ENCODE results near the gene SRGAP2B.
"Not testable (repeated sequence)": the region's sequence is repeated elsewhere in the genome, so short reads cannot be mapped to it uniquely, and the experiment has no call there.

The SRGAP2B gene

GRCh38 chr1:145047553-145047952, 47.6 kb downstream of the SRGAP2B start:
- DNase-seq (ENCODE audit: low spot score), result not testable (repeated sequence)
- peak; percentile 66 for FAIRE-seq

GRCh38 chr1:145045571-145046273, 49.4 kb downstream of the SRGAP2B start:
- not testable (repeated sequence) for DNase-seq (ENCODE audit: low spot score); FAIRE-seq

- not testable (repeated sequence) for DNase-seq (ENCODE audit: low spot score); FAIRE-seq
Measured at GRCh38 chr1:145041519-145041918, 53.6 kb downstream of the SRGAP2B start.

GRCh38 chr1:145036019-145036418, 59.1 kb downstream of the SRGAP2B start:
- FAIRE-seq, result peak; percentile 79
- not testable (repeated sequence) for DNase-seq (ENCODE audit: low spot score)

GRCh38 chr1:145033523-145033922, 61.6 kb downstream of the SRGAP2B start:
- not testable (repeated sequence) for FAIRE-seq; DNase-seq (ENCODE audit: low spot score)

GRCh38 chr1:145027251-145027650, 67.9 kb downstream of the SRGAP2B start:
- FAIRE-seq; DNase-seq (ENCODE audit: low spot score): not testable (repeated sequence)

GRCh38 chr1:145025286-145025685, 69.8 kb downstream of the SRGAP2B start:
- FAIRE-seq; DNase-seq (ENCODE audit: low spot score): not testable (repeated sequence)

GRCh38 chr1:145022259-145022658, 72.9 kb downstream of the SRGAP2B start:
- DNase-seq (ENCODE audit: low spot score); FAIRE-seq: not testable (repeated sequence)

GRCh38 chr1:145021749-145022148, 73.4 kb downstream of the SRGAP2B start:
- not testable (repeated sequence) for FAIRE-seq; DNase-seq (ENCODE audit: low spot score)

GRCh38 chr1:145019709-145020108, 75.4 kb downstream of the SRGAP2B start:
- not testable (repeated sequence) for DNase-seq (ENCODE audit: low spot score); FAIRE-seq

- FAIRE-seq, result peak; percentile 49
- DNase-seq (ENCODE audit: low spot score), result not testable (repeated sequence)
Measured at GRCh38 chr1:145017725-145018124, 77.4 kb downstream of the SRGAP2B start.

- FAIRE-seq; DNase-seq (ENCODE audit: low spot score): not testable (repeated sequence)
Measured at GRCh38 chr1:145016492-145016862, 78.7 kb downstream of the SRGAP2B start.

GRCh38 chr1:145015744-145016491, 79.2 kb downstream of the SRGAP2B start:
- not testable (repeated sequence) for DNase-seq (ENCODE audit: low spot score)
- FAIRE-seq, result peak; percentile 97

- not testable (repeated sequence) for DNase-seq (ENCODE audit: low spot score); FAIRE-seq
Measured at GRCh38 chr1:145013353-145013752, 81.8 kb downstream of the SRGAP2B start.

GRCh38 chr1:145011811-145012210, 83.3 kb downstream of the SRGAP2B start:
- not testable (repeated sequence) for DNase-seq (ENCODE audit: low spot score); FAIRE-seq

- DNase-seq (ENCODE audit: low spot score); FAIRE-seq: not testable (repeated sequence)
Measured at GRCh38 chr1:145010580-145010979, 84.5 kb downstream of the SRGAP2B start.

GRCh38 chr1:145009928-145010327, 85.2 kb downstream of the SRGAP2B start:
- FAIRE-seq, result peak; percentile 59
- not testable (repeated sequence) for DNase-seq (ENCODE audit: low spot score)

- FAIRE-seq; DNase-seq (ENCODE audit: low spot score): not testable (repeated sequence)
Measured at GRCh38 chr1:145008388-145008787, 86.7 kb downstream of the SRGAP2B start.

- FAIRE-seq; DNase-seq (ENCODE audit: low spot score): not testable (repeated sequence)
Measured at GRCh38 chr1:145005142-145005541, 90.0 kb downstream of the SRGAP2B start.

- not testable (repeated sequence) for DNase-seq (ENCODE audit: low spot score); FAIRE-seq
Measured at GRCh38 chr1:145001381-145001780, 93.7 kb downstream of the SRGAP2B start.

GRCh38 chr1:145000743-145001326, 94.3 kb downstream of the SRGAP2B start:
- FAIRE-seq; DNase-seq (ENCODE audit: low spot score): not testable (repeated sequence)
